Adipose tissue (tissue), 3 donors: Measurements from ENCODE around the gene FAM83C. TPM values are rescaled to one million over a fixed set of nuclear protein-coding genes. Genes with fewer than 3 reads are reported as not detected.
"Not testable (repeated sequence)": the region's sequence is repeated elsewhere in the genome, so short reads cannot be mapped to it uniquely, and the experiment has no call there.

Experiments used
- H3K27ac ChIP-seq: one replicate; pipeline ENCODE4 v1.5.1; 2013; ENCODE audit warnings: low read depth, low read length
- WGBS, 3 donors: extraction: QIAGEN DNeasy Blood & Tissue Kit; methylation state at CpG; one replicate each; pipeline ENCODE4 v1.1.7; 2013; 5-methylcytosine and 5-hydroxymethylcytosine counted together
- polyA plus RNA-seq, 3 donors: library from polyadenylated mRNA; stranded (reverse); fragments of 200-250 nt; gene quantifications; one replicate each; pipeline ENCODE4 v1.2.3, GENCODE V29; 2013
- donor health status: healthy with polysubstance abuse.
- donor health status: Bipolar disorder and iron deficiency.
- donor health status: healthy.

FAM83C gene
- polyA plus RNA-seq, 3 donors: 0.03 TPM; not detected in 2

- H3K27ac ChIP-seq: peak overlapping the region; percentile 92
- 9 to 11% (median 10%) methylated on average over 10 of the region's 10 CpGs for WGBS, 3 donors
Measured at GRCh38 chr20:35277127-35277526, 15.1 kb downstream of the FAM83C start.

- H3K27ac ChIP-seq: no peak overlapping the region
- WGBS, 3 donors: 90 to 93% (median 92%) methylated on average over 6 of the region's 6 CpGs
Measured at GRCh38 chr20:35276408-35276807, 15.8 kb downstream of the FAM83C start.

- 87 to 92% (median 88%) methylated on average over 11 to 12 of the region's 12 CpGs for WGBS, 3 donors
- H3K27ac ChIP-seq: no peak overlapping the region
Measured at GRCh38 chr20:35275741-35276251, 16.4 kb downstream of the FAM83C start.

GRCh38 chr20:35274172-35275092 lies 17.8 kb downstream of the FAM83C start:
- 87 to 91% (median 89%) methylated on average over 23 to 24 of the region's 24 CpGs for WGBS, 3 donors
- no peak overlapping the region for H3K27ac ChIP-seq

GRCh38 chr20:35273449-35274171 lies 18.6 kb downstream of the FAM83C start:
- 72 to 80% (median 75%) methylated on average over 13 of the region's 13 CpGs for WGBS, 3 donors
- H3K27ac ChIP-seq: no peak overlapping the region

GRCh38 chr20:35271904-35272303 lies 20.3 kb downstream of the FAM83C start:
- 67 to 76% (median 74%) methylated on average over 7 of the region's 7 CpGs for WGBS, 3 donors
- H3K27ac ChIP-seq: no peak overlapping the region

GRCh38 chr20:35271073-35271882 lies 20.9 kb downstream of the FAM83C start:
- WGBS, 3 donors: 82 to 89% (median 88%) methylated on average over 20 of the region's 20 CpGs
- no peak overlapping the region for H3K27ac ChIP-seq

- no peak overlapping the region for H3K27ac ChIP-seq
- WGBS, 3 donors: 82 to 90% (median 88%) methylated on average over 19 of the region's 19 CpGs
Measured at GRCh38 chr20:35270021-35270902, 22.0 kb downstream of the FAM83C start.

- WGBS, 3 donors: 44 to 58% (median 56%) methylated on average over 14 of the region's 14 CpGs
- H3K27ac ChIP-seq: no peak overlapping the region
Measured at GRCh38 chr20:35269055-35269781, 23.0 kb downstream of the FAM83C start.

GRCh38 chr20:35267092-35267491 lies 25.1 kb downstream of the FAM83C start:
- WGBS, 3 donors: 88 to 95% (median 89%) methylated on average over 16 of the region's 16 CpGs
- no peak overlapping the region for H3K27ac ChIP-seq

GRCh38 chr20:35264755-35265154 lies 27.5 kb downstream of the FAM83C start:
- WGBS, 3 donors: 60 to 77% (median 70%) methylated on average over 1 of the region's 1 CpG
- no peak overlapping the region for H3K27ac ChIP-seq

GRCh38 chr20:35263532-35264341 lies 28.5 kb downstream of the FAM83C start:
- 56 to 77% (median 67%) methylated on average over 17 of the region's 17 CpGs for WGBS, 3 donors
- no peak overlapping the region for H3K27ac ChIP-seq

- not testable (repeated sequence) for H3K27ac ChIP-seq
Measured at GRCh38 chr20:35262731-35263531, 29.3 kb downstream of the FAM83C start.

GRCh38 chr20:35262321-35262720 lies 29.9 kb downstream of the FAM83C start:
- H3K27ac ChIP-seq: not testable (repeated sequence)
- WGBS, 3 donors: 63 to 78% (median 74%) methylated on average over 7 of the region's 10 CpGs

More at GRCh38 chr20:35262731-35263531, 29.3 kb downstream of the FAM83C start:
- 62 to 70% (median 64%) methylated on average over 5 of the region's 8 CpGs for WGBS, 3 donors

GRCh38 chr20:35260426-35260825 lies 31.8 kb downstream of the FAM83C start:
- WGBS, 3 donors: 86 to 99% (median 86%) methylated on average over 6 of the region's 6 CpGs
- H3K27ac ChIP-seq: no peak overlapping the region
